ENCODE data around the gene LTB.
"Not testable (repeated sequence)": the region's sequence is repeated elsewhere in the genome, so short reads cannot be mapped to it uniquely, and the experiment has no call there.

Gene LTB

DNA sequence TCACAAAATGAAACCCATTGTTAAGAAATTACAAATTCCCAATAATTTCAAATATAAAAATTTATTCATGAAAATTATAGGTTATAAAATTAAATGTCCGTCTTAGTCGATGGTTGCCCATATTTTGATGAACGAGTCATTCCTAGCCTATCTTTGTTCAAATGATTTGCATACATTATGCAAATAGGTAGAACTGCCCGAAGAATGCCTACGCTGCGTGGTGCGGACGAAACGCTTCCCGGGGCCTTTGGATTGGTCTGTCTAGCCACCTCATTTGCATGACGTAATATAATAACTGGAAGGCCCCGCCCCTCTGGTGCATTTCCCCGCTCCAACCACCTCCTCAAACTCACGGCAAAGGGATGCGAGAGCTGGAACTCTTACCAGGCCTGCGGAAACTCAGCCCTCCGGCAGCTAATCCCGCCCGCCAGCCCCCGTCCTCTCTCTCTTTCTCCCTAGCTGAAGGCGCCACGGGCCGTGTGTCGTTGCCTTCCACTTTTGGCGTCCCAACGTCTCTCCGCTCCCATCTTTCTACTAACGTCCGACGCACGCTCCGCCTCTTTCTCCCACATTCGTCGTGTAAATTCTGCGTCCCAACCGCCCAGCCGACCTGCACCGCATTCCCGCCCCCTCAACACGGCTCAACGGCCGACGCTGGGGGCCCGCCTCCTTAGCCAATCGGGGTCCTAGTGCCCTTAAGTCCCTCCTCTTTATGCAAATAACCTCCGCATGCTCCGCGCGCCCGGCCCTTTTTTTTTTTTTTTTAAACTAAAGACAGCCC is 37.8 kb upstream of the LTB start:
- H3K27ac Mint-ChIP-seq: peak overlapping the region; percentile 95
- CTCF ChIA-PET: no interaction called here
- H3K27me3 Mint-ChIP-seq: no peaks in the 10 kb centered on the region
- peaks cover 58% of the 10 kb centered on the region for H3K4me1 Mint-ChIP-seq
- peak; percentile 98 for DNase-seq
- H3K9me3 Mint-ChIP-seq: no peaks in the 10 kb centered on the region
- H3K4me3 Mint-ChIP-seq: peak overlapping the region; percentile 91
- peaks cover 41% of the 10 kb centered on the region for H3K36me3 Mint-ChIP-seq

DNA sequence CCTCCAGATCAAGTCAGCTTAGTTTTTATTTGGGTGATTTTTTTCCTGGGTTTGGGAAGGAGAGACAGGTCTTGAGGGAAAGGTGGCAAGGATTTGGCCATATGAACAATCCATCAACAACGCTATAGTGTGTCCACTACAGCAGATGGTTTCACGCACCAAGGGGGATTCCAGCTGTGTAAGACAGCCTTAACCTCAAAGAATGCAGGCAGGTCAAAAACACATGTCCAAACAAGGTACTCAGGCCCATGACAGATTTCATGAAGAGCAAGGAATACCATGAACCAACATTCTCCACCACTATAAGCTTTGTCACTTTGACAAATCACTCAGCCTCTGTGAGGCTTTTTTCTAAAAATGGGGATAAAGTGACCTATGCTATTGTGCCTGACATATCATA is 34.8 kb upstream of the LTB start:
- no peak for DNase-seq
- Mint-ChIP-seq H3K4me3 (peak overlapping the region; percentile 76), H3K27me3 (no peaks in the 10 kb centered on the region), H3K27ac (peak overlapping the region; percentile 8), H3K4me1 (peaks cover 49% of the 10 kb centered on the region), H3K36me3 (peaks cover 19% of the 10 kb centered on the region), H3K9me3 (no peaks in the 10 kb centered on the region)
- CTCF ChIA-PET: interaction anchor here (1.2 to 3.5 kb wide), 3 partner anchors 9 to 19 kb away, joined by 3 to 27 read pairs (median 3); no protein-coding TSS in a partner anchor

DNA sequence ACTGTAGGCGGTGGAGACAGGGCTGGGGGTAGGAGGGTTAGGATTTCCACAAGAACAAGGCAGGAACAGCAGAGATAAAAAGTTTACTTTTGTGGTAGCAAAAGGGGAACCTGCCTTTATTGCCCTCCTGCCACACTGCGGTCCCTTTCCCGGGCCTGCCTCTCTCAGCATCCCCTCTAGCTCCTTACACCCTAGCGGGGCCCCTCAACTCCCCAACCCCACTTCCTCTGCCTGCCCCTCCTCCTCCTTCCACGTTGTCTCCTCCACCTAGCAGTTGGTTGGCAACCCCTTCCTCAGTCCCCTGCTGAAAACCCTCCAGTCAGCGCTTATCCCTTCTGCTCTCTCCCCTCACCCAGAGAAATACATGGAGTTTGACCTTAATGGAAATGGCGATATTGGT is 33.5 kb upstream of the LTB start:
- CTCF ChIA-PET: interaction anchor here (1.1 to 3.5 kb wide), 4 partner anchors 18 to 121 kb away, joined by 3 to 27 read pairs (median 4); partner anchors contain the start of gene NCR3
- peak; percentile 59 for DNase-seq
- H3K9me3 Mint-ChIP-seq: no peaks in the 10 kb centered on the region
- H3K27ac Mint-ChIP-seq: peak overlapping the region; percentile 85
- H3K36me3 Mint-ChIP-seq: peaks cover 11% of the 10 kb centered on the region
- H3K27me3 Mint-ChIP-seq: peaks cover 7% of the 10 kb centered on the region
- peak overlapping the region; percentile 76 for H3K4me3 Mint-ChIP-seq
- peaks cover 41% of the 10 kb centered on the region for H3K4me1 Mint-ChIP-seq

DNA sequence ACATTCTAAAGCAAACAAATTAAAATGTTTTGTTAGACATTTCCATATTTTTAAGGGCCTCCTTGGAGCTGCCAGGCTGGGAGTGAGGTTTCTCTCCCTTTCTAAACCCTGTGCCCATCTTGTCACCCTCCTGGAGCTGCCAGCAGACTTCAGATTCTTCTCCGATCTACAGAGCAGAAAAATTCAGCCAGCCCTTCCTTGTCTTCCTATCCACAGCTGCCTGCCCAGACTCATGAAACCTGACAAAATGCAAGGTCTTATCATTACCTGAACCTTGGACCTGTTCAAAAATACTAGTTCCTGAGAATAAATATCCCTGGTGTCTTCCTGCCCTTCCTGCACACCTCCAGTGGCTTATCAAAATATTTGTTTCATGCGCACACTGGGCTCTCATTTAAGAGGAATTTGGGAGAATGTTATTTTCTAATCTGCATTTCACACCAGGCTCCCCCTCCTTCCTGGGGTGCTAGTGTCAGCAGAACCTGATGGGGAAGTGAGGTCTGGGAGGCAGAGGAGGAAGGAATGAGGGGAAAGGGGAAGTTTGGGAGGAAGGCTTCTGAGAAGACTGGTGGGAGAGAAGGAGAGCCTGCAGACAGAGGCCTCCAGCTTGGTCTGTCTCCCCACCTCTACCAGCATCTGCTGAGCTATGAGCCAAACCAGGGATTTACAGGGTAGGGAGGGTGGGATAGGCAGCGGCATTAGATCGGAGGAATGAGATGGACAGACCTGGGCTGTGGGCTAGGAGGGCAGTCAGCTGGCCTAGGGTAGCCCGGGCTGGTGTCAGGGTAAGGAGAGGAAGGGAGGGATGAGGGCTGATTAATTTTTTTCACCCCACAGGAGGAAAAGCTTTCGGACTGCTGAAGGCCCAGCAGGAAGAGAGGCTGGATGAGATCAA is 32.7 kb upstream of the LTB start, which contains the start of gene AIF1:
Gene AIF1 (plus strand): TSS at position 551 of the 895 bp plus-strand sequence. CDS start 96 bp downstream, at position 647.
- peak within 1 kb of the TSS; percentile 76 for H3K4me3 Mint-ChIP-seq
- DNase-seq: no peak
- no peaks in the 10 kb centered on the region for H3K9me3 Mint-ChIP-seq
- H3K27me3 Mint-ChIP-seq: peaks cover 7% of the 10 kb centered on the region
- H3K27ac Mint-ChIP-seq: peak within 1 kb of the TSS; percentile 85
- H3K4me1 Mint-ChIP-seq: peaks cover 41% of the 10 kb centered on the region
- H3K36me3 Mint-ChIP-seq: peaks cover 11% of the 10 kb centered on the region
- CTCF ChIA-PET: interaction anchor here (0.7 to 3.5 kb wide), 5 partner anchors 17 to 120 kb away, joined by 3 to 27 read pairs (median 4); partner anchors contain the start of genes ATP6V1G2 and NCR3

DNA sequence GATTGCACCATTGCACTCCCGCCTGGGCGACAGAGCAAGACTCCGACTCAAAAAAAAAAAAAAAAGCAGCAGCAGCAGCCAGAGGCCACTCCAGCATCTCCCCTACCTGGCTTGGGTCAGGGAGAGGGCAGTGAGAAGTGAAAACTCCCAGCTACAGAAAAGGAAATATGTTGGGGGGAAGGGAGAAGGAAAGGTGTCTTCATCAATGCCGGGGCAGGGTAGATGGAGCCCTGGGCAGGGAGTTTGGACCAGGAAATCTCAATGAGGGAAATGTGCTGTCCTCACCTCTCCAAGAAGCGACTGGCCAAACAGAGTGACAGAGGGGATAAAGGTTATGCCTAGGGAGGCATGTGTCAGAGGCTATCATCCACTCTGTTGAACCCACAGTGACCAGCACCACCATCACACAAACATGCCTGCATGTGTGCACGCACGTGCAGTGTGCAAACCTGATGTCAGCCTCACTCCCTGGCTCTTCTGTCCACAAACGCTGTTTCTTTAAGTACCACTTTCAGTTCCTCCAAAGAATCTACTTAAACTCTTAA is 31.9 kb upstream of the LTB start:
- no peak overlapping the region for H3K4me3 Mint-ChIP-seq
- CTCF ChIA-PET: interaction anchor here (1.3 to 3.5 kb wide), 2 partner anchors 17 to 63 kb away, joined by 5 to 27 read pairs; no protein-coding TSS in a partner anchor

DNA sequence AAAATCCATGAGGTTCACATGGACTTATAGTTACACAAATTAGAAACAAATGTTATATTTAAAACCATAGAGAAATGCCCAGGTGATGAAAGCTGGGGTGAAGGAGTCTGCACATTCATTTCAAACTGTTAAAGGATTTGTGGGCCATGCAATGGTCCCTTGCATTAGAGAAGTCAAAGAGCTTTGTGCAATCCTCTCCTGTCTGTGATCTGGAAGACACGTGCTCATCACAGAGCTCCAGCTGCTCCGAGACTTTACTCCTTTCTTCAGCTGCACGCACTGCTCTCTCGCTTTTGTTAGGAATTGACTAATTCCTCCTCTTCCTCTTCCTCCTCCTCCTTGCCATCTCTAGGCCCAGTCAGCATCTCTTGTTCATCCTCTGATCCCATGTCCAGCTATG is 28.7 kb upstream of the LTB start:
- Mint-ChIP-seq H3K4me1 (peaks cover 22% of the 10 kb centered on the region), H3K27me3 (peaks cover 7% of the 10 kb centered on the region), H3K9me3 (no peaks in the 10 kb centered on the region), H3K4me3 (no peak overlapping the region), H3K27ac (no peak overlapping the region), H3K36me3 (no peaks in the 10 kb centered on the region)
- CTCF ChIA-PET: interaction anchor here (1.0 to 1.7 kb wide), 3 partner anchors 12 to 60 kb away, joined by 3 to 9 read pairs (median 4); no protein-coding TSS in a partner anchor
- DNase-seq: no peak

More for the DNA sequence above, 31.9 kb upstream of the LTB start:
- peaks cover 35% of the 10 kb centered on the region for H3K4me1 Mint-ChIP-seq
- no peak for DNase-seq
- H3K27ac Mint-ChIP-seq: no peak overlapping the region
- peaks cover 9% of the 10 kb centered on the region for H3K36me3 Mint-ChIP-seq
- no peaks in the 10 kb centered on the region for H3K9me3 Mint-ChIP-seq
- H3K27me3 Mint-ChIP-seq: peaks cover 7% of the 10 kb centered on the region

DNA sequence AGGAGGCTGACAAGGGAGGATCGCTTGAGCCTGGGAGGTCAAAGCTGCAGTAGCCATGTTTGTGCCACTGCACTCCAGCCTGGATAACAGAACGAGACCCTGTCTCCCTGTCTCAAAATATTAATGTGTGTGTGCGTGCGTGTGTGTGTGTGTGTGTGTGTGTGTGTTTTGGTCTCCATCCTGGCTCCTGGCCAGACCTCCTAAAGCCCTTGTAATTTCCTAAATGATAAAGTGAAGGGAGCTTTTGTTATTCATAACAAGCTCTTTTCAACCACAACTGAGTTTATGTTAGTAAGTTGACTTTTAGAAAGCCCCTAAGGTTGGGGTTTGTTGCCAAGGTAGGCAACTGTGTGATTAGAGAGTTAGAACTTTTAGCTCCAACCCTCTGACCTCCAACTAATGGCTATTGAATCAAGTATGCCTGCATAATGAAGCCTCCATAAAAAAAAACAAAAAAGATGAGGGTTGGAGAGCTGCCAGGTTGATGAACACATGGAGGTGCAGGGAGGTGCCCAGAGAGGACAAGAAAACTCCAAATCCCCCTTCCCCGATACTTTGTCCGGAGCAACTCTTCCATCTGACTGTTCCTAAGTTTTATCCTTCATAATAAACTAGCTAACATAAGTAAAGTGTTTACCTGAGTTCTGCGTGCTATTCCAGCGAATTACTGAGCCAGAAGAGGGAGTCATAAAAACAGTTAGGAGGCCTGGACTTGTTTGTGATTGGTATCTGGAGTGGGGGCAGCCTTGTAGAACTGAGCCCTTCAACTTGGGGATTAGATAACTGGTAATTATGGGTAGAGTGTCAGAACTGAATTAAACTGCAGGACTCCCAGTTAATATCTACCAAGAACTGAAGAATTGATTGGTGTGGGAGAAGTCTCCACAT is 27.5 kb upstream of the LTB start:
- Mint-ChIP-seq H3K9me3 (no peaks in the 10 kb centered on the region), H3K27me3 (peaks cover 7% of the 10 kb centered on the region), H3K4me3 (no peak overlapping the region), H3K27ac (no peak overlapping the region), H3K4me1 (peaks cover 10% of the 10 kb centered on the region), H3K36me3 (no peaks in the 10 kb centered on the region)
- no peak for DNase-seq
- CTCF ChIA-PET: interaction anchor here (0.9 to 1.4 kb wide), 3 partner anchors 12 to 59 kb away, joined by 3 to 17 read pairs (median 5); no protein-coding TSS in a partner anchor

DNA sequence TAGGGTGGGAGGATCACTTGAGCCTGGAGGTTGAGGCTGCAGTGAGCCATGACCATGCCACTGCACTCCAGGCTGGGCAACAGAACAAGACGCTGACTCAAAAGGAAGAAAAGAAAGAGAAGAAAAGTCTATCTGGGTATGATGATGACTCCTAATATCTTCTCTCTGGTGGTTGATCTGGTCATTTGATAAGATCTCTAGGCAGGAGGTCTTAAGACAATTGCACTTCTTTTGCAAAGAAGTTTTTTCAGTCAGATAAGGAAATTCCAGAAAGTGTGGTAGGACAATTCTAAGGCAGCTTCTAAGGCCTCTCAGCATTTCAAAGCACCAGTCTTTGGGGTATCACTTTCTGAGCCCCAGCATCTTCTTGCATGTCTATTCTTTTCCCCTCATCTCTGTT is 25.1 kb upstream of the LTB start:
- Mint-ChIP-seq H3K4me3 (no peak overlapping the region), H3K27me3 (peaks cover 20% of the 10 kb centered on the region), H3K9me3 (no peaks in the 10 kb centered on the region), H3K27ac (no peak overlapping the region), H3K36me3 (no peaks in the 10 kb centered on the region), H3K4me1 (peaks cover 5% of the 10 kb centered on the region)
- CTCF ChIA-PET: interaction anchor here (0.6 to 2.8 kb wide), 4 partner anchors 9 to 227 kb away, joined by 3 to 11 read pairs (median 6); no protein-coding TSS in a partner anchor
- DNase-seq: no peak

DNA sequence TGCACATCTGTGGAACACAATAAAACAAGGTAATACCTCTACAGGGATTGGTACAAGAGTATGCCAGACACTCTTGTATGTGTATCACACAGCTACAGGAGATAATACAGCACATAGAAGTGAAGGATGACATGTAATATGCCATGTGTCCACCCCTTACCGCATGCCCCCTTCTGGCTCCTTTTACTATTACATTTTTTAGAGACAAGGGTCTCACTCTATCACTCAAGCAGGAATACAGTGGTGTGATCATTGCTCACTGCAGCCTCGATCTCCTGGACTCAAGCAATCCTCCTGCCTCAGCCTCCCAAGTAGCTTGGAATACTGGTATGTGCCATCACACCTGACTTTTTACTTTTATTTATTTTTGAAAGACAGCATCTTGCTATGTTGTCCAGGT is 14.8 kb upstream of the LTB start:
- no peaks in the 10 kb centered on the region for H3K27me3 Mint-ChIP-seq
- CTCF ChIA-PET: interaction anchor here (0.9 to 33.1 kb wide), 11 partner anchors 10 to 234 kb away, joined by 3 to 1087 read pairs (median 8); partner anchors contain the start of genes AIF1, ATP6V1G2, DDX39B and LST1
- no peak overlapping the region for H3K4me3 Mint-ChIP-seq
- peaks cover 65% of the 10 kb centered on the region for H3K4me1 Mint-ChIP-seq
- DNase-seq: peak; percentile 63
- H3K36me3 Mint-ChIP-seq: no peaks in the 10 kb centered on the region
- peak overlapping the region; percentile 12 for H3K27ac Mint-ChIP-seq
- H3K9me3 Mint-ChIP-seq: no peaks in the 10 kb centered on the region

DNA sequence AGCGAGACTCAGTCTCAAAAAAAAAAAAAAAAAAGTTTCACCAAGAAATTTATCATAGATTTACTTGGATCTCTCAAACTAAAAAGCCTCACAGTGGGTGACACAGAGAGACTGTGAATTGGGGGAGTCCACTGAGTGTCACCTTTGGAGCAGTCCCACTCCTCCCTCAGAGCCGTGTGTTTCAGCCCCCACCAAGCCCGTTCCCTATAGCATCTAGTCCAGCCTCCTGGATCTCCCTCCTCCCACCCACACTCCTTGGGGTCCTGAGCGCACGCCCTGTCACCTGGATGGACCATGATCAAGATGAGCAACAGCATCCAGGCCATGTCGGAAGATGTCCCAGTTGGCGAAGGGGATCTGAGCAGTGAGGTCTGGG is 10.2 kb upstream of the LTB start:
- Mint-ChIP-seq H3K9me3 (no peaks in the 10 kb centered on the region), H3K4me1 (peaks cover 81% of the 10 kb centered on the region), H3K27ac (peak overlapping the region; percentile 88), H3K4me3 (peak overlapping the region; percentile 53), H3K36me3 (peaks cover 5% of the 10 kb centered on the region), H3K27me3 (no peaks in the 10 kb centered on the region)
- DNase-seq: no peak
- CTCF ChIA-PET: interaction anchor here (0.9 to 33.1 kb wide), 4 partner anchors 15 to 51 kb away, joined by 3 to 1087 read pairs (median 392); partner anchors contain the start of genes ATP6V1G2, DDX39B, LST1 and LTA

DNA sequence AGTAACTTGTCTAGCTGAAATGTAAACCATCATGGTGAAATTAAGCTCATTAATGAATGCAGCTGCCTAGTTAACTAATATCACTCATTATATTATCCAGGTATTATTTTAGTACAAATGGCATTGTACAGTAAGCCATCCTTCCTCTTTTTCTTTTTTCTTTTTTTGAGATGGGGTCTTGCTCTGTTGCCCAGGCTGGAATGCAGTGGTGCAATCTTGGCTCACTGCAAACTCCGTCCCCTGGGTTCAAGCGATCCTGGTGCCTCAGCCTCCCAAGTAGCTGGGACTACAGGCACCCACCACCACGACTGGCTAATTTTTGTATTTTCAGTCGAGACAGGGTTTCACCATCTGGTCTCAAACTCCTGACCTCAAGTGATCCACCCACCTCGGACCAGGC is 8.5 kb upstream of the LTB start:
- H3K4me3 Mint-ChIP-seq: not testable (repeated sequence)

DNA sequence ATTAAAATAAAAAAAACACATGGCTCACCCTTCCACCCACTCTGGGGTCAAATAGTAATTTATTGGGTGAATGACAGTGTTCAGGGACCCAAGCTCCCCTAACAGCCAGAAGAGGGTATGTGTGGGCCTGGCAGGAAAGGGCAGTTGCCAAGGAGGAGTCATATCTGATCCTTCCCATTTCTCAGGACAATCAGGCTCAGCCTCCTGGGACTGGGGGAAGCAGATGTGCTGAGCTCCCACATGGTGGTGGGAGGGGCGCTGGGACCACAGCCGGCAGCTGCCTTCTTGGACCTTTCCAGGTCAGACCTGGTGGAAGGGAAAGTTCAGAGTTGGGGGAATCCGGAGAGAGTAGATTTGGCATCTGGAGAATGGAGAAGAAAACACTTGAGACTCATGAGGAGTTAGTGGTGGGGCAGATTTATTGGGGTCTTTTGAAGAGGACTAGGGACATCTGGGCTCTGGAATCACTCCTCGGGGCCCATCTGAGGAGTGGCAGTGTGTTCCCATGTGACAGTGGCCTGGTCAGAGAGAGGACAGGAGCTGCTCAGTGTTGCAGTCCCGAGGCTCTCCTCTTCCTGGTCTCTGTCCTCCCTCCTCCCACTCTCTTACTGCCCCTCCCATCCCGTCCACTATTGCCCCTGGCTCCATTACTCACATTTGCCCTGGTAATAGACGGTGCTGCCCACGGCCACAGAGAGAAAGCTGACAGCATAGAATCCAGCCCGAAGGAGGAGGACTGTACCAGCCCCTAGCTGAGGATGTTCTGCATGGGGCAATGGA is 6.8 kb upstream of the LTB start:
- peaks cover 89% of the 10 kb centered on the region for H3K4me1 Mint-ChIP-seq
- CTCF ChIA-PET: interaction anchor here (22.2 to 33.1 kb wide), 3 partner anchors 5 to 36 kb away, joined by 780 to 1087 read pairs (median 780); partner anchors contain the start of genes ATP6V1G2, LST1, LTA and LTB
- H3K9me3 Mint-ChIP-seq: no peaks in the 10 kb centered on the region
- no peaks in the 10 kb centered on the region for H3K27me3 Mint-ChIP-seq
- H3K27ac Mint-ChIP-seq: no peak overlapping the region
- H3K36me3 Mint-ChIP-seq: peaks cover 10% of the 10 kb centered on the region
- H3K4me3 Mint-ChIP-seq: peak overlapping the region; percentile 10
- DNase-seq: no peak

More for the DNA sequence above, 8.5 kb upstream of the LTB start:
- peak overlapping the region; percentile 70 for H3K27ac Mint-ChIP-seq
- not testable (repeated sequence) for H3K27me3 Mint-ChIP-seq, H3K9me3 Mint-ChIP-seq, DNase-seq, H3K36me3 Mint-ChIP-seq
- CTCF ChIA-PET: interaction anchor here (22.2 to 33.1 kb wide), 3 partner anchors 3 to 38 kb away, joined by 780 to 1087 read pairs (median 780); partner anchors contain the start of genes ATP6V1G2, LST1, LTA and LTB
- peaks cover 83% of the 10 kb centered on the region for H3K4me1 Mint-ChIP-seq

All from activated naive CD4-positive, alpha-beta T cell treated with anti-CD3 and anti-CD28 coated beads, Interleukin-2, amount 10 ng/mL, durations not matched to agents 7 days and 5 days (primary cell).